ENCODE data around the gene DEGS2.

- TF ChIP-seq, protein P1, sequence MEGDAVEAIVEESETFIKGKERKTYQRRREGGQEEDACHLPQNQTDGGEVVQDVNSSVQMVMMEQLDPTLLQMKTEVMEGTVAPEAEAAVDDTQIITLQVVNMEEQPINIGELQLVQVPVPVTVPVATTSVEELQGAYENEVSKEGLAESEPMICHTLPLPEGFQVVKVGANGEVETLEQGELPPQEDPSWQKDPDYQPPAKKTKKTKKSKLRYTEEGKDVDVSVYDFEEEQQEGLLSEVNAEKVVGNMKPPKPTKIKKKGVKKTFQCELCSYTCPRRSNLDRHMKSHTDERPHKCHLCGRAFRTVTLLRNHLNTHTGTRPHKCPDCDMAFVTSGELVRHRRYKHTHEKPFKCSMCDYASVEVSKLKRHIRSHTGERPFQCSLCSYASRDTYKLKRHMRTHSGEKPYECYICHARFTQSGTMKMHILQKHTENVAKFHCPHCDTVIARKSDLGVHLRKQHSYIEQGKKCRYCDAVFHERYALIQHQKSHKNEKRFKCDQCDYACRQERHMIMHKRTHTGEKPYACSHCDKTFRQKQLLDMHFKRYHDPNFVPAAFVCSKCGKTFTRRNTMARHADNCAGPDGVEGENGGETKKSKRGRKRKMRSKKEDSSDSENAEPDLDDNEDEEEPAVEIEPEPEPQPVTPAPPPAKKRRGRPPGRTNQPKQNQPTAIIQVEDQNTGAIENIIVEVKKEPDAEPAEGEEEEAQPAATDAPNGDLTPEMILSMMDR (IDR thresholded peaks at IDR 0.05; ENCODE audit: low read depth, low read length, poor library complexity, severe bottlenecking) = no peak
- TF ChIP-seq EZH2phosphoT487 (IDR thresholded peaks at IDR 0.05; ENCODE audit: borderline replicate concordance, low read length) = no peak
Observed at GRCh38 chr14:100202712-100203111, 43.3 kb upstream of the DEGS2 start.
